ENCODE measurements around the gene ADAMTSL5. TPM values are rescaled to one million over a fixed set of nuclear protein-coding genes. Genes with fewer than 3 reads are reported as not detected.
"Not testable (repeated sequence)": the region's sequence is repeated elsewhere in the genome, so short reads cannot be mapped to it uniquely, and the experiment has no call there.

ADAMTSL5 gene
- total RNA-seq, 4 donors from 2014 or later: 17.4 to 54.8 (median 42.6) TPM

- Histone ChIP-seq H3K4me3 (no peak overlapping the region), H3K27me3 (peaks cover 0 to 45% of the 10 kb centered on the region in 2 donors), H3K27ac (no peak overlapping the region), H3K4me1 (peaks cover 0 to 21% (median 0%) of the 10 kb centered on the region in 4 donors), H3K9me3 (no peaks in the 10 kb centered on the region), H3K36me3 (no peaks in the 10 kb centered on the region)
- DNase-seq (ENCODE audit: low spot score in 2 of 2): no peak
- TF ChIP-seq EP300 (IDR thresholded peaks at IDR 0.05) (no peak), POLR2A (IDR thresholded peaks at IDR 0.05) (no peak)
- TF ChIP-seq, protein P1, sequence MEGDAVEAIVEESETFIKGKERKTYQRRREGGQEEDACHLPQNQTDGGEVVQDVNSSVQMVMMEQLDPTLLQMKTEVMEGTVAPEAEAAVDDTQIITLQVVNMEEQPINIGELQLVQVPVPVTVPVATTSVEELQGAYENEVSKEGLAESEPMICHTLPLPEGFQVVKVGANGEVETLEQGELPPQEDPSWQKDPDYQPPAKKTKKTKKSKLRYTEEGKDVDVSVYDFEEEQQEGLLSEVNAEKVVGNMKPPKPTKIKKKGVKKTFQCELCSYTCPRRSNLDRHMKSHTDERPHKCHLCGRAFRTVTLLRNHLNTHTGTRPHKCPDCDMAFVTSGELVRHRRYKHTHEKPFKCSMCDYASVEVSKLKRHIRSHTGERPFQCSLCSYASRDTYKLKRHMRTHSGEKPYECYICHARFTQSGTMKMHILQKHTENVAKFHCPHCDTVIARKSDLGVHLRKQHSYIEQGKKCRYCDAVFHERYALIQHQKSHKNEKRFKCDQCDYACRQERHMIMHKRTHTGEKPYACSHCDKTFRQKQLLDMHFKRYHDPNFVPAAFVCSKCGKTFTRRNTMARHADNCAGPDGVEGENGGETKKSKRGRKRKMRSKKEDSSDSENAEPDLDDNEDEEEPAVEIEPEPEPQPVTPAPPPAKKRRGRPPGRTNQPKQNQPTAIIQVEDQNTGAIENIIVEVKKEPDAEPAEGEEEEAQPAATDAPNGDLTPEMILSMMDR (IDR thresholded peaks at IDR 0.05): no peak
- WGBS, 2 donors: 75 to 82% methylated on average over 16 to 18 of the region's 18 CpGs
Observed at GRCh38 chr19:1522838-1523237, 10.0 kb upstream of the ADAMTSL5 start.

GRCh38 chr19:1522061-1522460 is 9.2 kb upstream of the ADAMTSL5 start:
- no peaks in the 10 kb centered on the region for H3K36me3 ChIP-seq
- peaks cover 0 to 38% of the 10 kb centered on the region in 2 donors for H3K27me3 ChIP-seq
- TF ChIP-seq EP300 (IDR thresholded peaks at IDR 0.05) (no peak), POLR2A (IDR thresholded peaks at IDR 0.05) (no peak)
- TF ChIP-seq, protein P1 (IDR thresholded peaks at IDR 0.05): no peak
- DNase-seq (ENCODE audit: low spot score in 2 of 2): no peak
- H3K4me1 ChIP-seq: peaks cover 0 to 21% (median 0%) of the 10 kb centered on the region in 4 donors
- no peak overlapping the region for H3K4me3 ChIP-seq
- WGBS, 2 donors: 64 to 75% methylated on average over 10 of the region's 10 CpGs
- no peaks in the 10 kb centered on the region for H3K9me3 ChIP-seq
- H3K27ac ChIP-seq: no peak overlapping the region

DNA sequence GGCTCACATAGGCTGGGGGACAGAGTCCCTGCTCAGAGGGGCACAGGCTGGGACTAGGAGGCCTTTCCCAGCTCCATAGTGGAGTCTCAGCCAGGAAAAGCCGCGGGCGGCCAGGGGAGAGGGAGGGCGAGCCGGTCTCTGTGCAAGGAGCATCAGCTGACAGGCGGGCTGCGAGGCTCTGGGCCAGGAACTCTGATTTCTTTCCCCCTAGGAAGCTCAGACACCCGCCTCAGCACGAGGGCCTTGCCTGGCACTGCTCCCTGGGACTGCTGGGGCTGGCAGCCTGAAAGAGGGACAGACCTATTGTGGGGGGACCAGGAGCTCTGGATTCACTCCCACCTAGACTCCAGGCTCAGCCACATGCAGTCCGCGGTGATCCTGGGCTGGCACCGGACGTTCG is 8.8 kb upstream of the ADAMTSL5 start:
- Histone ChIP-seq H3K36me3 (no peaks in the 10 kb centered on the region), H3K27ac (no peak overlapping the region), H3K4me3 (no peak overlapping the region), H3K9me3 (no peaks in the 10 kb centered on the region), H3K4me1 (peaks cover 0 to 21% (median 0%) of the 10 kb centered on the region in 4 donors), H3K27me3 (peaks cover 0 to 33% of the 10 kb centered on the region in 2 donors)
- WGBS, 2 donors: 0 to 33% methylated on average over 1 to 10 of the region's 14 CpGs
- TF ChIP-seq POLR2A (IDR thresholded peaks at IDR 0.05): no peak
- TF ChIP-seq, protein P1 (IDR thresholded peaks at IDR 0.05): no peak
- no peak for TF ChIP-seq EP300 (IDR thresholded peaks at IDR 0.05)
- no peak for DNase-seq (ENCODE audit: low spot score in 2 of 2)

GRCh38 chr19:1520203-1520780 is 7.5 kb upstream of the ADAMTSL5 start:
- DNase-seq (ENCODE audit: low spot score in 2 of 2): no peak
- Histone ChIP-seq H3K27ac (no peak overlapping the region), H3K4me3 (no peak overlapping the region), H3K36me3 (no peaks in the 10 kb centered on the region), H3K9me3 (peaks cover 0 to 6% (median 0%) of the 10 kb centered on the region in 4 donors), H3K27me3 (peaks cover 0 to 30% of the 10 kb centered on the region in 2 donors), H3K4me1 (peaks cover 0 to 21% (median 0%) of the 10 kb centered on the region in 4 donors)
- TF ChIP-seq POLR2A (IDR thresholded peaks at IDR 0.05): no peak
- TF ChIP-seq, protein P1 (IDR thresholded peaks at IDR 0.05): no peak
- no peak for TF ChIP-seq EP300 (IDR thresholded peaks at IDR 0.05)
- 74 to 86% methylated on average over 12 to 14 of the region's 17 CpGs for WGBS, 2 donors

DNA sequence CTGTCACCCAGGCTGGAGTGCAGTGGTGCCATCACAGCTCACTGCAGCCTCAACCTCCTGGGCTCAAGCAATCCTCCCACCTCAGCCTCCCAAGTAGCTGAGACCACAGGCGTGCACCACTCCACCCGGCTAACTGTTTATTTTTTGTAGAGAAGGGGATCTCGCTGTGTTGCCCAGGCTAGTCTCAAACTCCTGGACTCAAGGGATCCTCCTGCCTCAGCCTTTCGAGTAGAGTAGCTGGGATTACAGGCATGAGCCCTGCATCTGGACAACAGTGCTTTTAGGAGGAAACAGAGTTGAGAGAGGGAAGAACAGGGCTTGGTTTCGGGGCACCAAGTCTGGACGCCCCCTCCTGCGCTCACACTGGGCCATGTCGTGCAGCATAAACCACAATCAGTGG is 7.0 kb upstream of the ADAMTSL5 start:
- not testable (repeated sequence) for H3K27ac ChIP-seq; H3K9me3 ChIP-seq; H3K4me3 ChIP-seq; DNase-seq (ENCODE audit: low spot score in 2 of 2); H3K36me3 ChIP-seq
- WGBS, 2 donors: 82 to 88% methylated on average over 8 of the region's 8 CpGs
- H3K4me1 ChIP-seq: peaks cover 0 to 21% (median 0%) of the 10 kb centered on the region in 4 donors
- H3K27me3 ChIP-seq: peaks cover 0 to 30% of the 10 kb centered on the region in 2 donors
